DMS79 (cell line): ENCODE measurements around the gene KANK2.

Experiments
- DNase-seq: peaks from one replicate; lab custom pipeline; 2025; lab: John Stamatoyannopoulos, UW

Gene KANK2

GRCh38 chr19:11225815-11226214 is 28.5 kb upstream of the KANK2 start:
- no peak for DNase-seq

- no peak for DNase-seq
Measured at GRCh38 chr19:11225172-11225571, 27.8 kb upstream of the KANK2 start.

GRCh38 chr19:11224429-11224828 is 27.1 kb upstream of the KANK2 start:
- DNase-seq, result no peak

- no peak for DNase-seq
Measured at GRCh38 chr19:11223200-11223599, 25.9 kb upstream of the KANK2 start.

- no peak for DNase-seq
Measured at GRCh38 chr19:11221082-11221598, 23.8 kb upstream of the KANK2 start.

- no peak for DNase-seq
Measured at GRCh38 chr19:11214387-11214786, 17.0 kb upstream of the KANK2 start.

GRCh38 chr19:11210656-11210928 is 13.2 kb upstream of the KANK2 start:
- DNase-seq, result no peak

- no peak for DNase-seq
Measured at GRCh38 chr19:11209839-11210655, 12.7 kb upstream of the KANK2 start.

- DNase-seq, result no peak
Measured at GRCh38 chr19:11208561-11209471, 11.5 kb upstream of the KANK2 start.

- DNase-seq, result no peak
Measured at GRCh38 chr19:11205939-11206570, 8.7 kb upstream of the KANK2 start.

- no peak for DNase-seq
Measured at GRCh38 chr19:11204943-11205349, 7.6 kb upstream of the KANK2 start.

GRCh38 chr19:11204076-11204602 is 6.8 kb upstream of the KANK2 start:
- no peak for DNase-seq

GRCh38 chr19:11203194-11204075 is 6.1 kb upstream of the KANK2 start:
- no peak for DNase-seq

GRCh38 chr19:11202488-11203193 is 5.3 kb upstream of the KANK2 start:
- no peak for DNase-seq

- DNase-seq, result no peak
Measured at GRCh38 chr19:11201791-11202190, 4.4 kb upstream of the KANK2 start.

- no peak for DNase-seq
Measured at GRCh38 chr19:11200931-11201330, 3.6 kb upstream of the KANK2 start.

GRCh38 chr19:11200015-11200574 is 2.8 kb upstream of the KANK2 start:
- DNase-seq, result no peak

- no peak for DNase-seq
Measured at GRCh38 chr19:11199517-11199916, 2.2 kb upstream of the KANK2 start.

GRCh38 chr19:11198769-11199424 is 1.6 kb upstream of the KANK2 start:
- DNase-seq, result no peak

- DNase-seq, result no peak
Measured at GRCh38 chr19:11198175-11198534, 810 bp upstream of the KANK2 start.
